ENCODE data around the gene CYP24A1.

The CYP24A1 gene

DNA sequence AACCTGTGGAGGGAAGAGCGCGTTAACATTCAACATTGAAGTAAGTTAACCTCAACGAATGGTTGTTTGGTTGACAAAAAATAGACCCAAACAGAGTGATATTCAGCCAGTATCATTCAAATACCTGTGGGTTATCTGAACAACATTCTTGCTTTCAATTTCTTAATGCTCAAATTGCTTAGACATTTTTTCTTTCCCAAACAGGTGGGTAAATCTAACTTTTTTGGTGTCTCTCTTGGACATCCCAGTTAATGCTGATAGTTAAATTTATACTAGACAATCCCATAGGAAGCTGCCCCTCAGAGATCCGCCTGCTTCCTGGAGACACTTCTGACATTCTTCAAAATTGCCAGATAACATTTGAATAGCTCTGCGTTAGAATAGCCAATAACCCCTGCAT is 20.0 kb upstream of the CYP24A1 start:
- no peaks in the 10 kb centered on the region for H3K36me3 ChIP-seq (ENCODE audit: insufficient read depth, low read length)
- H2AFZ ChIP-seq (ENCODE audit: low read length): no peak overlapping the region
- H3K27ac ChIP-seq (ENCODE audit: low read depth, low read length, poor library complexity, severe bottlenecking): no peak overlapping the region
- H3K4me1 ChIP-seq (ENCODE audit: insufficient read depth, low read length, severe bottlenecking): no peaks in the 10 kb centered on the region
- H4K20me1 ChIP-seq (ENCODE audit: insufficient read depth, low read length): no peaks in the 10 kb centered on the region
- H3K27me3 ChIP-seq (ENCODE audit: insufficient read depth, low read length): 0 out of 2 replicates have a peak, but pooled peaks cover 4% of the 10 kb centered on the region
- no peaks in the 10 kb centered on the region for H3K9me2 ChIP-seq (ENCODE audit: low read depth, low read length)
- no peaks in the 10 kb centered on the region for H3F3A ChIP-seq (ENCODE audit: insufficient read depth, low read length)
- H3K4me2 ChIP-seq (ENCODE audit: low read length): no peak overlapping the region
- H3K79me2 ChIP-seq (ENCODE audit: insufficient read depth, low read length): no peaks in the 10 kb centered on the region
- no peak overlapping the region for H3K4me3 ChIP-seq (ENCODE audit: low read depth, low read length, poor library complexity, severe bottlenecking)
- no peaks in the 10 kb centered on the region for H3K9me3 ChIP-seq (ENCODE audit: low read length)
- no peak overlapping the region for H3K9ac ChIP-seq (ENCODE audit: low read length)
- TF ChIP-seq CTCF (IDR thresholded peaks at IDR 0.05; ENCODE audit: low read length) (no peak), EZH2 (IDR thresholded peaks at IDR 0.05; ENCODE audit: borderline replicate concordance, low read length) (no peak)

DNA sequence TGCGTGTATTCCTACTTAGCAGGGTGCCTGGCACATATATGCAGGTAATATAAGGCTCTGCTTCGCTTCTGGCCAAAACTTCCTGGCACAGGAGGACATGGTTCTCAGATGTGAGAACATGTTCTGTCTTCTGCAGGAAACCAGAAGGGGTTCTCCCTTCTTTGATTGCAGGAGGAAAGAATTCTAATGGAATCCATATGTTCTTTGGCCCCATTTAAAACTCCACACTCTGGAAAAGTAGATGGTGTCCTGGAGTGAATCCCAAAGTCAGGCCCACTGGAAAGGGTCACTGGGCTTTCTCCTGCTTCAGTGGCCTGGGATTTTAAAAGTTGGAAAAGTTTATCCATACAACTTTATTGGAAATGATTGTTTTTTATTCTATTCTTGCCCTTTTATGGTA is 16.4 kb upstream of the CYP24A1 start:
- H3K9me2 ChIP-seq (ENCODE audit: low read depth, low read length): no peaks in the 10 kb centered on the region
- H3K79me2 ChIP-seq (ENCODE audit: insufficient read depth, low read length): no peaks in the 10 kb centered on the region
- no peak for TF ChIP-seq CTCF (IDR thresholded peaks at IDR 0.05; ENCODE audit: low read length)
- no peak for TF ChIP-seq EZH2 (IDR thresholded peaks at IDR 0.05; ENCODE audit: borderline replicate concordance, low read length)
- H3K27me3 ChIP-seq (ENCODE audit: insufficient read depth, low read length): 0 out of 2 replicates have a peak, but pooled peaks cover 4% of the 10 kb centered on the region
- H3F3A ChIP-seq (ENCODE audit: insufficient read depth, low read length): no peaks in the 10 kb centered on the region
- no peak overlapping the region for H3K4me3 ChIP-seq (ENCODE audit: low read depth, low read length, poor library complexity, severe bottlenecking)
- no peaks in the 10 kb centered on the region for H3K36me3 ChIP-seq (ENCODE audit: insufficient read depth, low read length)
- H3K27ac ChIP-seq (ENCODE audit: low read depth, low read length, poor library complexity, severe bottlenecking): no peak overlapping the region
- H3K9ac ChIP-seq (ENCODE audit: low read length): no peak overlapping the region
- H4K20me1 ChIP-seq (ENCODE audit: insufficient read depth, low read length): no peaks in the 10 kb centered on the region
- no peak overlapping the region for H2AFZ ChIP-seq (ENCODE audit: low read length)
- H3K9me3 ChIP-seq (ENCODE audit: low read length): no peaks in the 10 kb centered on the region
- no peak overlapping the region for H3K4me2 ChIP-seq (ENCODE audit: low read length)
- no peaks in the 10 kb centered on the region for H3K4me1 ChIP-seq (ENCODE audit: insufficient read depth, low read length, severe bottlenecking)

DNA sequence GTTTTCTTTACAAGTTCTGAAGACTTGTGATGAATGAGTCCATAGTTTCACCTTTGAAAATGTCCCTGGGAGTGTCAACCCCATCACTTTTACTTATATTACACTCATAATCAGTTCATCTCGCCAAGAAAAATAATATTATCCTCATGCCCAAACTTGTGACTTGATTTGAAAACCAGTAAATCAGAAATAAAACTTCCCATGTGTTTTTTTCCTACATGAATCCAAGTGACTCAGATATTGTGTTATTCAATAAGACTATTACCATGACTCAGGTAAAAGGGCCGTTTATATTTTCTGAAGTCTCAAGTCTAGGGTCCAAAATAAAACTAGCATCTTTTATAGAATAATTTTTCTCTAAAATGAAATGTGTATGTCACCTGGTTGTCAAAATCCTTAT is 15.8 kb upstream of the CYP24A1 start:
- H2AFZ ChIP-seq (ENCODE audit: low read length): no peak overlapping the region
- H3K4me1 ChIP-seq (ENCODE audit: insufficient read depth, low read length, severe bottlenecking): no peaks in the 10 kb centered on the region
- H3K9me2 ChIP-seq (ENCODE audit: low read depth, low read length): no peaks in the 10 kb centered on the region
- no peaks in the 10 kb centered on the region for H3K79me2 ChIP-seq (ENCODE audit: insufficient read depth, low read length)
- H3K4me2 ChIP-seq (ENCODE audit: low read length): no peak overlapping the region
- H3F3A ChIP-seq (ENCODE audit: insufficient read depth, low read length): no peaks in the 10 kb centered on the region
- TF ChIP-seq CTCF (IDR thresholded peaks at IDR 0.05; ENCODE audit: low read length) (no peak), EZH2 (IDR thresholded peaks at IDR 0.05; ENCODE audit: borderline replicate concordance, low read length) (no peak)
- H3K9ac ChIP-seq (ENCODE audit: low read length): no peak overlapping the region
- H4K20me1 ChIP-seq (ENCODE audit: insufficient read depth, low read length): no peaks in the 10 kb centered on the region
- H3K36me3 ChIP-seq (ENCODE audit: insufficient read depth, low read length): no peaks in the 10 kb centered on the region
- no peaks in the 10 kb centered on the region for H3K9me3 ChIP-seq (ENCODE audit: low read length)
- no peak overlapping the region for H3K27ac ChIP-seq (ENCODE audit: low read depth, low read length, poor library complexity, severe bottlenecking)
- H3K27me3 ChIP-seq (ENCODE audit: insufficient read depth, low read length): 0 out of 2 replicates have a peak, but pooled peaks cover 4% of the 10 kb centered on the region
- no peak overlapping the region for H3K4me3 ChIP-seq (ENCODE audit: low read depth, low read length, poor library complexity, severe bottlenecking)
